HL-60 (cell line): ENCODE data around the gene CUTA.

Source experiments
- DNase-seq, 2 experiments: peaks; one replicate each; pipeline ENCODE4 v3.0.0-alpha.2; 2010 to 2020; ENCODE audit warnings: low read depth in 1 of 2, low spot score in 1 of 2
- H3K27ac ChIP-seq: fragments of 250-450 bp; sonication (Bioruptor Pico); replicated peaks from 2 replicates; pipeline ENCODE4 v1.5.1; 2020; ENCODE audit warnings: mild to moderate bottlenecking, moderate library complexity
- H3K27me3 ChIP-seq: fragments of 250-450 bp; sonication (Bioruptor Pico); 2 replicates; pipeline ENCODE4 v1.5.1; 2021; ENCODE audit warnings: mild to moderate bottlenecking, moderate library complexity; ENCODE audit not compliant: insufficient read depth, poor library complexity, severe bottlenecking
- H3K4me3 ChIP-seq: replicated peaks from 2 replicates; pipeline ENCODE4 v1.5.1; 2011; ENCODE audit warnings: mild to moderate bottlenecking, control low read depth, low read length; ENCODE audit not compliant: insufficient read depth
- GABPA ChIP-seq: IDR thresholded peaks from 2 replicates; pipeline ENCODE4 v1.6.1; 2012; ENCODE audit warnings: low read depth
- POLR2AphosphoS5 ChIP-seq: IDR thresholded peaks from 2 replicates; pipeline ENCODE4 v1.6.1; 2012; ENCODE audit warnings: low read depth
- SPI1 ChIP-seq: IDR thresholded peaks from 2 replicates; pipeline ENCODE4 v1.6.1; 2012; ENCODE audit warnings: low read depth, mild to moderate bottlenecking, borderline replicate concordance
- TF ChIP-seq, protein P1 (sequence below): IDR thresholded peaks from one replicate; pipeline ENCODE4 v1.5.1; 2011; ENCODE audit warnings: low read length, control low read depth, inconsistent platforms; ENCODE audit not compliant: insufficient read depth
- TF ChIP-seq, protein P2 (sequence below): IDR thresholded peaks from 2 replicates; pipeline ENCODE4 v1.6.1; 2012; ENCODE audit warnings: low read depth; ENCODE audit not compliant: insufficient replicate concordance

The CUTA gene

DNA sequence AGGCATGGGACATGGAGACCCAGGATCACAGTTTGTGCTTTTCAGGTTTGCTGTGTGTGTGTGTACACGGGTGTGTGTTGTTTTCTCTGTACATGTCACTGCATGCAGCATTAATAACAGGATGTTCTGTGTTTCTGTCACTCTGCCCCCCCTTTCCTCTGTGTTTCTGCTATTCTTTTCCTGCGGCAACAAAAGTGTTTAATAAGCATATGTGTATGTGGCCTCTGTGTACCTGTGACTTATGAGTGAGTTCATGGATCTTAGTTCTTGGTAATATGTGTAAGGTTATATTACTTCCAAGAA, 11.8 kb upstream of the CUTA start:
- TF ChIP-seq, protein P1, sequence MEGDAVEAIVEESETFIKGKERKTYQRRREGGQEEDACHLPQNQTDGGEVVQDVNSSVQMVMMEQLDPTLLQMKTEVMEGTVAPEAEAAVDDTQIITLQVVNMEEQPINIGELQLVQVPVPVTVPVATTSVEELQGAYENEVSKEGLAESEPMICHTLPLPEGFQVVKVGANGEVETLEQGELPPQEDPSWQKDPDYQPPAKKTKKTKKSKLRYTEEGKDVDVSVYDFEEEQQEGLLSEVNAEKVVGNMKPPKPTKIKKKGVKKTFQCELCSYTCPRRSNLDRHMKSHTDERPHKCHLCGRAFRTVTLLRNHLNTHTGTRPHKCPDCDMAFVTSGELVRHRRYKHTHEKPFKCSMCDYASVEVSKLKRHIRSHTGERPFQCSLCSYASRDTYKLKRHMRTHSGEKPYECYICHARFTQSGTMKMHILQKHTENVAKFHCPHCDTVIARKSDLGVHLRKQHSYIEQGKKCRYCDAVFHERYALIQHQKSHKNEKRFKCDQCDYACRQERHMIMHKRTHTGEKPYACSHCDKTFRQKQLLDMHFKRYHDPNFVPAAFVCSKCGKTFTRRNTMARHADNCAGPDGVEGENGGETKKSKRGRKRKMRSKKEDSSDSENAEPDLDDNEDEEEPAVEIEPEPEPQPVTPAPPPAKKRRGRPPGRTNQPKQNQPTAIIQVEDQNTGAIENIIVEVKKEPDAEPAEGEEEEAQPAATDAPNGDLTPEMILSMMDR, result no peak
- no peak for TF ChIP-seq SPI1
- TF ChIP-seq, protein P2, sequence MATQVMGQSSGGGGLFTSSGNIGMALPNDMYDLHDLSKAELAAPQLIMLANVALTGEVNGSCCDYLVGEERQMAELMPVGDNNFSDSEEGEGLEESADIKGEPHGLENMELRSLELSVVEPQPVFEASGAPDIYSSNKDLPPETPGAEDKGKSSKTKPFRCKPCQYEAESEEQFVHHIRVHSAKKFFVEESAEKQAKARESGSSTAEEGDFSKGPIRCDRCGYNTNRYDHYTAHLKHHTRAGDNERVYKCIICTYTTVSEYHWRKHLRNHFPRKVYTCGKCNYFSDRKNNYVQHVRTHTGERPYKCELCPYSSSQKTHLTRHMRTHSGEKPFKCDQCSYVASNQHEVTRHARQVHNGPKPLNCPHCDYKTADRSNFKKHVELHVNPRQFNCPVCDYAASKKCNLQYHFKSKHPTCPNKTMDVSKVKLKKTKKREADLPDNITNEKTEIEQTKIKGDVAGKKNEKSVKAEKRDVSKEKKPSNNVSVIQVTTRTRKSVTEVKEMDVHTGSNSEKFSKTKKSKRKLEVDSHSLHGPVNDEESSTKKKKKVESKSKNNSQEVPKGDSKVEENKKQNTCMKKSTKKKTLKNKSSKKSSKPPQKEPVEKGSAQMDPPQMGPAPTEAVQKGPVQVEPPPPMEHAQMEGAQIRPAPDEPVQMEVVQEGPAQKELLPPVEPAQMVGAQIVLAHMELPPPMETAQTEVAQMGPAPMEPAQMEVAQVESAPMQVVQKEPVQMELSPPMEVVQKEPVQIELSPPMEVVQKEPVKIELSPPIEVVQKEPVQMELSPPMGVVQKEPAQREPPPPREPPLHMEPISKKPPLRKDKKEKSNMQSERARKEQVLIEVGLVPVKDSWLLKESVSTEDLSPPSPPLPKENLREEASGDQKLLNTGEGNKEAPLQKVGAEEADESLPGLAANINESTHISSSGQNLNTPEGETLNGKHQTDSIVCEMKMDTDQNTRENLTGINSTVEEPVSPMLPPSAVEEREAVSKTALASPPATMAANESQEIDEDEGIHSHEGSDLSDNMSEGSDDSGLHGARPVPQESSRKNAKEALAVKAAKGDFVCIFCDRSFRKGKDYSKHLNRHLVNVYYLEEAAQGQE, result no peak
- TF ChIP-seq POLR2AphosphoS5, result no peak
- TF ChIP-seq GABPA, result no peak
- no peak overlapping the region for H3K4me3 ChIP-seq
- H3K27ac ChIP-seq, result no peak overlapping the region

DNA sequence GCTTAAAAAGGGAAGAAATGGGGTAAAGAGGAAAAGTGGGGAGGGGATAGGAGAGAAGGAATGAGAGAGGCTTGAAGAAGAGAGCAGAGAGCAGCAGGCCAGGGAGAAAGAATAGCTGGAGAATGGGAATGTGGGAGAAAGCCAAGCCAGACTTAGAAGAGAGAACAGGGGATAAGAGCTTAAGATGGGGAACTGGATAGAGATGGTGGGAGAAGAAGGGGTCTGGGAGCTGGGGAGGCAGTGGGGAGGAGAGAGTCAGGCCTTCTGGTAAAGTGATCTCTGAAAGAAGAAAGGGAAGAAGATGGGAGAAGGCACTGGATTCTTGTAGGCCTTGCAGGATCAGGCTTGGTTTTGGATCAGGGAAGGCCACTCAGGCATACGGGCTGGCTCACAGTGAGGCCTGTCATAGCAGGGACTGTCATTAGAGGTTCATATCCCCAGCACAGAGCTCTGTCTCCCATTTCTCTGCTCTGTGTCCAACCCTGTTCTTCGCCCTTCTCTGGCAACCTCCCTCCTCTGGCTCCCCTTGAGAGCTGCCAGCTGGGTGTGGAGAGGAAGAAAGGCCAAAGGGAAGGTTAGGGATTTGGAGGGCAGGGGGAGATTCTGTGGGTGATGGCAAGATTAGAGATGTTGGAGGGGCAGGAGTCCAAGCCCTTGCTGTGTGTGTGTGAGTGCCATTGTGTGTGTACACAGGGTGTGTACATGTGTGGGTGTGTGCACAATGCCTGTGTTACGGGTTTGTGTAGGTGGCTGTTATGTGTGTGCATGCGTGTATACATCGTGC, 11.3 kb upstream of the CUTA start:
- Histone ChIP-seq H3K4me3 (no peak overlapping the region), H3K27ac (no peak overlapping the region), H3K27me3 (no peaks in the 10 kb centered on the region)
- DNase-seq, result no peak
- no peak for TF ChIP-seq POLR2AphosphoS5
- TF ChIP-seq SPI1, result no peak

More for the DNA sequence above, 11.8 kb upstream of the CUTA start:
- H3K27me3 ChIP-seq, result no peaks in the 10 kb centered on the region
- DNase-seq, result no peak

DNA sequence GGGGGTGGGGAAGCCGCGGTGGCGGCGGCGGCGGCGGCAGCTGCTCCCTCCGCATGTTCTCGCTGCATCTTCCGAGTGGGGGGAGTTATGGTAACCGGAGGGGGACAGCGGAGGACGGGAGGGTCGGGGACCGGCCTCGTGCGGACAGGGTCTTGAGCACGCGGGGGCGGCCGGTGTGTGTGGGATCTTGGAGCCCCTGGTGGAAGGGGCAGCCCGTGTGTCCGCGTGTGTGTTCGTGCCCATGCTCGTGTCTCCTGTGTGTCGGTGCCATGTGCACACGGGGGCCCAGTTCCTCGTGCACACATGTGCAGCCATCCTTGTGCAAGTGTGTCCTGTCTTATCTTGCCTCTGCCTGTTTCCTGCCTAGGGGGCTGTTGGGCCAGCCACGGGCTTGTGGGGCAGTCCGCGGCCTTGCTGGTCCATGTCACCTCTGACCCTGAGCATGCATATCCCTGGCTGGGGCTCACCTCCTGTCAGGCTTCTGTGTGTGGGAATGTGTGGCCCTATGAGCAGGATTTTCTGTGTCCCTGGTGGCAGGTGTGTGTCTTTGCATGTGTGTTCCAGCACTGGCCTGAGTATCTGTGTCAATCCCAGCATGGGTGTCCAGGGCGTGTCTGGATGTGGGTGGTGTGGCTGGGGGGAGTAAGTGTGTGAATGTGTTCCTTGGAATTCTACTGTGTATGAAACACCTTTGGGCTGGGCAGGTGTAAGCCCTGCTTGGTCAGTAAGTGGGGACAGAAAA, 10.5 kb upstream of the CUTA start:
- Histone ChIP-seq H3K27me3 (no peaks in the 10 kb centered on the region), H3K27ac (peak overlapping the region; percentile 46), H3K4me3 (peak overlapping the region; percentile 35)
- DNase-seq, result peak; percentile 70
- TF ChIP-seq, protein P2, result no peak
- TF ChIP-seq, protein P1, result peak; percentile 2
- peak; percentile 69; the same call in 1 of the 2 replicates for TF ChIP-seq POLR2AphosphoS5
- no peak for TF ChIP-seq GABPA
- TF ChIP-seq SPI1, result no peak

DNA sequence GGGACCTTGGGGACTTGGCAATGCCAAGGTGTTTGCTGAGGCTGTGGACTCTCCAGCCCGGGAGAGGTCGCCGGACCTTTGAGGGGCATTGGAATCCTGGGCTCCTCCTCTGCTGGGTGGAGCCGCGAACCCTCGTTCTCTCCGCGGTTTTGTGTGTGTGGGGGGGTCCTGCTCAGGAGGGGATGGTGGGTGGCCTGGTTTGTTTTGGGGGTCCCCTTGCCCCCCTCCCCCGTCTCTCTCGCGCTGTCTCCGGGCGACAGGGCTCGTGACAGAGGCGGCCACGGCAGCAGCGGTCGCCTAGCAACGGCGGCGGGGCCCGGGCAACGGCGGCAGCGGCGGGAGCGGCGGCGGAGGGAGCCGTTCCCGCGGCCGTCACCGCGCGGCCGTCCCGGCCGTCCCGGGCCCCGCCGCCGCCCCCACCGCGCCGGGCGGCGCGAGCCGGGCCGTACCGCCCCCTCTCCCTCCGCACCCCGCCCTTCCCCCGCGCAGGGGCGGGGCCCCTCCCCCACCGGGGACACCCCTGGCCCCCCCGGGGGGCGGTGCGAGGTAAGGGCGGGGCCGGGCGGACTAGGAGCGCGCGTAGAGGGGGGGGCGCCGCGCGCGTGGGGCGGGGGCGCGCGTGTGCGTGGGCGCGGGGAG, 9.8 kb upstream of the CUTA start:
- no peak overlapping the region; the same call in 1 of the 2 replicates for H3K27ac ChIP-seq
- peak overlapping the region; percentile 44 for H3K4me3 ChIP-seq
- DNase-seq, result peak in 1 of 2 experiments; percentile 27
- H3K27me3 ChIP-seq, result no peaks in the 10 kb centered on the region
- TF ChIP-seq GABPA, result no peak
